Measurements from ENCODE around the gene WDR36. TPM values are rescaled to one million over a fixed set of nuclear protein-coding genes. Genes with fewer than 3 reads are reported as not detected.
A peak's percentile ranks its signal among the peaks of the same experiment; 100 is the strongest.

Gene WDR36
- polyA plus RNA-seq, 2 of the 4 experiments (the other 2 are of a cell fraction) = 15.3 to 38.1 TPM

DNA sequence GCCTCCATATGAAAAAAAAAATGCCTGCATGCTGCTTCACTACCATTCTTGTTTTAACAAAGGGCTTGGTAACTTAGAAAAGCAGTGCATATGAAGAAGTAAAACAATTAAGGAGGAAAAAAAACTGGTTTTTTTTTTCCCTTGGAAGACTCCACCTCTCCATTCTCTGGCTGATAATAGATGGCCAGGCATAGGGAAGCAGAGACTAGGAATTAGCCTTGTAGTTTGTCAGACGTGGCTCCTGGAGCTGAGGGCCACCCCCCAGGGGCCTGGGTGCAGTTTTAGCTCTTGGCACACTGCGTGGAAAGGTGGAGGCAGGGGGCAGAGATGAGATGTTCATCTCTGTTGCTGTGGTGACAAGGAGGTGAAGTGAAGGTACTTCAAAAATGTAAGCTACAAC, 42.7 kb downstream of the WDR36 start:
- TF ChIP-seq, protein P1, sequence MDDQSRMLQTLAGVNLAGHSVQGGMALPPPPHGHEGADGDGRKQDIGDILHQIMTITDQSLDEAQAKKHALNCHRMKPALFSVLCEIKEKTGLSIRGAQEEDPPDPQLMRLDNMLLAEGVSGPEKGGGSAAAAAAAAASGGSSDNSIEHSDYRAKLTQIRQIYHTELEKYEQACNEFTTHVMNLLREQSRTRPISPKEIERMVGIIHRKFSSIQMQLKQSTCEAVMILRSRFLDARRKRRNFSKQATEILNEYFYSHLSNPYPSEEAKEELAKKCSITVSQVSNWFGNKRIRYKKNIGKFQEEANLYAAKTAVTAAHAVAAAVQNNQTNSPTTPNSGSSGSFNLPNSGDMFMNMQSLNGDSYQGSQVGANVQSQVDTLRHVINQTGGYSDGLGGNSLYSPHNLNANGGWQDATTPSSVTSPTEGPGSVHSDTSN (IDR thresholded peaks at IDR 0.05) = no peak
- TF ChIP-seq, protein P2, sequence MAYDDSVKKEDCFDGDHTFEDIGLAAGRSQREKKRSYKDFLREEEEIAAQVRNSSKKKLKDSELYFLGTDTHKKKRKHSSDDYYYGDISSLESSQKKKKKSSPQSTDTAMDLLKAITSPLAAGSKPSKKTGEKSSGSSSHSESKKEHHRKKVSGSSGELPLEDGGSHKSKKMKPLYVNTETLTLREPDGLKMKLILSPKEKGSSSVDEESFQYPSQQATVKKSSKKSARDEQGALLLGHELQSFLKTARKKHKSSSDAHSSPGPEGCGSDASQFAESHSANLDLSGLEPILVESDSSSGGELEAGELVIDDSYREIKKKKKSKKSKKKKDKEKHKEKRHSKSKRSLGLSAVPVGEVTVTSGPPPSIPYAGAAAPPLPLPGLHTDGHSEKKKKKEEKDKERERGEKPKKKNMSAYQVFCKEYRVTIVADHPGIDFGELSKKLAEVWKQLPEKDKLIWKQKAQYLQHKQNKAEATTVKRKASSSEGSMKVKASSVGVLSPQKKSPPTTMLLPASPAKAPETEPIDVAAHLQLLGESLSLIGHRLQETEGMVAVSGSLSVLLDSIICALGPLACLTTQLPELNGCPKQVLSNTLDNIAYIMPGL (CRISPR knock-in tag; IDR thresholded peaks at IDR 0.05; ENCODE audit: borderline replicate concordance) = no peak
- TF ChIP-seq CBX2 (IDR thresholded peaks at IDR 0.05; ENCODE audit: borderline replicate concordance, low read depth) = no peak
- no peak for TF ChIP-seq CHD4 (IDR thresholded peaks at IDR 0.05; ENCODE audit: borderline replicate concordance)
- no peak for TF ChIP-seq EP300 (IDR thresholded peaks at IDR 0.05)
- TF ChIP-seq SMC3 (IDR thresholded peaks at IDR 0.05) = no peak
- no peak for DNase-seq (ENCODE audit: low read depth in 1 of 2, low spot score in 1 of 2)
- ATAC-seq = no peak
- Histone ChIP-seq H3K9me3 (no peaks in the 10 kb centered on the region), H3K4me2 (no peak overlapping the region), H3K4me1 (no peaks in the 10 kb centered on the region), H3K4me3 (no peak overlapping the region), H3K27ac (no peak overlapping the region)
- 21% methylated on average over 2 of the region's 2 CpGs for WGBS (ENCODE audit: missing lambda C conversion rate)
- no peak for FAIRE-seq
- ChIA-PET CTCF (no interaction called here), POLR2A (no interaction called here)

DNA sequence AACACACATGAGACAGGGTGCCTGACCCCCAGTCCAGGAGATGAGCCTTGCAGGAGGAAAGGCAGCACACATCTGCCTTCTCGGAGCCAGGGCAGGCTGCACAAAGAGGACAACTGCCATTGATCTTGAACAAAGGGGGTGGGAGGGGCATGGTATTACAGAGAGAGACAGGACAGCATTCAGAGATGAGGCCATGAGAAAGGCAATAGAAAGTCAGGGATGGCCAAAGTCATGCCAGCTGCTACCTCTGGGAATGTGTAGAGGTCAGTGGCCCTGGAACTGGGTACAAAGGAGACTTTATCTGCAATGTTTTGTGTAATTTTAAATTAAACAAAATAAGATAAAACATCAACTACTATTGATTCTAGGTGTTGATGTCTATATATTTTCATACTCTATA, 43.2 kb downstream of the WDR36 start:
- no peak overlapping the region for H3K4me2 ChIP-seq
- no peak overlapping the region for H3K4me3 ChIP-seq
- POLR2A ChIA-PET = no interaction called here
- ATAC-seq = no peak
- H3K27ac ChIP-seq = no peak overlapping the region
- no peaks in the 10 kb centered on the region for H3K9me3 ChIP-seq
- no peak for DNase-seq (ENCODE audit: low read depth in 1 of 2, low spot score in 1 of 2)
- no peak for FAIRE-seq
- no peak for TF ChIP-seq HOXB13 (CRISPR knock-in tag; IDR thresholded peaks at IDR 0.05; ENCODE audit: low read depth)
- no peak for TF ChIP-seq FOSB (CRISPR knock-in tag; IDR thresholded peaks at IDR 0.05)
- TF ChIP-seq, protein P3, sequence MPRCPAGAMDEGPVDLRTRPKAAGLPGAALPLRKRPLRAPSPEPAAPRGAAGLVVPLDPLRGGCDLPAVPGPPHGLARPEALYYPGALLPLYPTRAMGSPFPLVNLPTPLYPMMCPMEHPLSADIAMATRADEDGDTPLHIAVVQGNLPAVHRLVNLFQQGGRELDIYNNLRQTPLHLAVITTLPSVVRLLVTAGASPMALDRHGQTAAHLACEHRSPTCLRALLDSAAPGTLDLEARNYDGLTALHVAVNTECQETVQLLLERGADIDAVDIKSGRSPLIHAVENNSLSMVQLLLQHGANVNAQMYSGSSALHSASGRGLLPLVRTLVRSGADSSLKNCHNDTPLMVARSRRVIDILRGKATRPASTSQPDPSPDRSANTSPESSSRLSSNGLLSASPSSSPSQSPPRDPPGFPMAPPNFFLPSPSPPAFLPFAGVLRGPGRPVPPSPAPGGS (IDR thresholded peaks at IDR 0.05) = no peak
- TF ChIP-seq, protein P4, sequence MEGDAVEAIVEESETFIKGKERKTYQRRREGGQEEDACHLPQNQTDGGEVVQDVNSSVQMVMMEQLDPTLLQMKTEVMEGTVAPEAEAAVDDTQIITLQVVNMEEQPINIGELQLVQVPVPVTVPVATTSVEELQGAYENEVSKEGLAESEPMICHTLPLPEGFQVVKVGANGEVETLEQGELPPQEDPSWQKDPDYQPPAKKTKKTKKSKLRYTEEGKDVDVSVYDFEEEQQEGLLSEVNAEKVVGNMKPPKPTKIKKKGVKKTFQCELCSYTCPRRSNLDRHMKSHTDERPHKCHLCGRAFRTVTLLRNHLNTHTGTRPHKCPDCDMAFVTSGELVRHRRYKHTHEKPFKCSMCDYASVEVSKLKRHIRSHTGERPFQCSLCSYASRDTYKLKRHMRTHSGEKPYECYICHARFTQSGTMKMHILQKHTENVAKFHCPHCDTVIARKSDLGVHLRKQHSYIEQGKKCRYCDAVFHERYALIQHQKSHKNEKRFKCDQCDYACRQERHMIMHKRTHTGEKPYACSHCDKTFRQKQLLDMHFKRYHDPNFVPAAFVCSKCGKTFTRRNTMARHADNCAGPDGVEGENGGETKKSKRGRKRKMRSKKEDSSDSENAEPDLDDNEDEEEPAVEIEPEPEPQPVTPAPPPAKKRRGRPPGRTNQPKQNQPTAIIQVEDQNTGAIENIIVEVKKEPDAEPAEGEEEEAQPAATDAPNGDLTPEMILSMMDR (IDR thresholded peaks at IDR 0.05) = no peak
- TF ChIP-seq, protein P5, sequence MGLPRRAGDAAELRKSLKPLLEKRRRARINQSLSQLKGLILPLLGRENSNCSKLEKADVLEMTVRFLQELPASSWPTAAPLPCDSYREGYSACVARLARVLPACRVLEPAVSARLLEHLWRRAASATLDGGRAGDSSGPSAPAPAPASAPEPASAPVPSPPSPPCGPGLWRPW (IDR thresholded peaks at IDR 0.05) = no peak
- TF ChIP-seq RARB (CRISPR knock-in tag; IDR thresholded peaks at IDR 0.05) = no peak
- TF ChIP-seq MAFK (IDR thresholded peaks at IDR 0.05; ENCODE audit: partially characterized antibody) = no peak
- TF ChIP-seq ZNF302 (CRISPR knock-in tag; IDR thresholded peaks at IDR 0.05) = no peak
- TF ChIP-seq TFCP2L1 (CRISPR knock-in tag; IDR thresholded peaks at IDR 0.05) = no peak
- WGBS (ENCODE audit: missing lambda C conversion rate) = 71% methylated on average over 1 of the region's 1 CpG
- H3K4me1 ChIP-seq = no peaks in the 10 kb centered on the region
- CTCF ChIA-PET = no interaction called here

- Histone ChIP-seq H3K4me2 (no peak overlapping the region), H3K27ac (no peak overlapping the region), H3K9me3 (no peaks in the 10 kb centered on the region), H3K4me1 (no peaks in the 10 kb centered on the region), H3K4me3 (no peak overlapping the region)
- FAIRE-seq (peak; percentile 13), ATAC-seq (peak; percentile 64 to 74; a peak in 4 of 6 replicates), DNase-seq (ENCODE audit: low read depth in 1 of 2, low spot score in 1 of 2) (peak in 1 of 2 experiments; percentile 7)
- ChIA-PET POLR2A (no interaction called here), CTCF (no interaction called here)
- 24% methylated on average over 5 of the region's 5 CpGs for WGBS (ENCODE audit: missing lambda C conversion rate)
- TF ChIP-seq MYC (IDR thresholded peaks at IDR 0.05; ENCODE audit: borderline replicate concordance, low read length) (no peak), NPAS2 (CRISPR knock-in tag; IDR thresholded peaks at IDR 0.05; ENCODE audit: borderline replicate concordance) (no peak), CBX2 (IDR thresholded peaks at IDR 0.05; ENCODE audit: borderline replicate concordance, low read depth) (no peak), ZNF302 (CRISPR knock-in tag; IDR thresholded peaks at IDR 0.05) (no peak), SREBF2 (IDR thresholded peaks at IDR 0.05) (no peak), ZSCAN20 (CRISPR knock-in tag; IDR thresholded peaks at IDR 0.05) (no peak), MAZ (IDR thresholded peaks at IDR 0.05; ENCODE audit: borderline replicate concordance, low read depth, low read length) (no peak), TP53 (CRISPR knock-in tag; IDR thresholded peaks at IDR 0.05) (no peak), HOXB5 (CRISPR knock-in tag; IDR thresholded peaks at IDR 0.05) (no peak), EP300 (IDR thresholded peaks at IDR 0.05) (no peak), CBX8 (IDR thresholded peaks at IDR 0.05) (no peak), BHLHE40 (IDR thresholded peaks at IDR 0.05; ENCODE audit: low read depth, low read length) (no peak), RARB (CRISPR knock-in tag; IDR thresholded peaks at IDR 0.05) (no peak)
- TF ChIP-seq, protein P6, sequence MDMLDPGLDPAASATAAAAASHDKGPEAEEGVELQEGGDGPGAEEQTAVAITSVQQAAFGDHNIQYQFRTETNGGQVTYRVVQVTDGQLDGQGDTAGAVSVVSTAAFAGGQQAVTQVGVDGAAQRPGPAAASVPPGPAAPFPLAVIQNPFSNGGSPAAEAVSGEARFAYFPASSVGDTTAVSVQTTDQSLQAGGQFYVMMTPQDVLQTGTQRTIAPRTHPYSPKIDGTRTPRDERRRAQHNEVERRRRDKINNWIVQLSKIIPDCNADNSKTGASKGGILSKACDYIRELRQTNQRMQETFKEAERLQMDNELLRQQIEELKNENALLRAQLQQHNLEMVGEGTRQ (IDR thresholded peaks at IDR 0.05) = no peak
- TF ChIP-seq, protein P7, sequence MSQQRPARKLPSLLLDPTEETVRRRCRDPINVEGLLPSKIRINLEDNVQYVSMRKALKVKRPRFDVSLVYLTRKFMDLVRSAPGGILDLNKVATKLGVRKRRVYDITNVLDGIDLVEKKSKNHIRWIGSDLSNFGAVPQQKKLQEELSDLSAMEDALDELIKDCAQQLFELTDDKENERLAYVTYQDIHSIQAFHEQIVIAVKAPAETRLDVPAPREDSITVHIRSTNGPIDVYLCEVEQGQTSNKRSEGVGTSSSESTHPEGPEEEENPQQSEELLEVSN (IDR thresholded peaks at IDR 0.05; ENCODE audit: borderline replicate concordance, low read depth) = no peak
- TF ChIP-seq, protein P3 (IDR thresholded peaks at IDR 0.05) = no peak
Observed at GRCh38 chr5:111135946-111136345, 43.8 kb downstream of the WDR36 start.
